ENCODE results near the gene RPLP1. TPM values are rescaled to one million over a fixed set of nuclear protein-coding genes. Genes with fewer than 3 reads are reported as not detected.
"Not testable (repeated sequence)": the region's sequence is repeated elsewhere in the genome, so short reads cannot be mapped to it uniquely, and the experiment has no call there.

Gene RPLP1
- total and polyA plus RNA-seq, 2 donors, result 65.9 to 1,936 TPM

DNA sequence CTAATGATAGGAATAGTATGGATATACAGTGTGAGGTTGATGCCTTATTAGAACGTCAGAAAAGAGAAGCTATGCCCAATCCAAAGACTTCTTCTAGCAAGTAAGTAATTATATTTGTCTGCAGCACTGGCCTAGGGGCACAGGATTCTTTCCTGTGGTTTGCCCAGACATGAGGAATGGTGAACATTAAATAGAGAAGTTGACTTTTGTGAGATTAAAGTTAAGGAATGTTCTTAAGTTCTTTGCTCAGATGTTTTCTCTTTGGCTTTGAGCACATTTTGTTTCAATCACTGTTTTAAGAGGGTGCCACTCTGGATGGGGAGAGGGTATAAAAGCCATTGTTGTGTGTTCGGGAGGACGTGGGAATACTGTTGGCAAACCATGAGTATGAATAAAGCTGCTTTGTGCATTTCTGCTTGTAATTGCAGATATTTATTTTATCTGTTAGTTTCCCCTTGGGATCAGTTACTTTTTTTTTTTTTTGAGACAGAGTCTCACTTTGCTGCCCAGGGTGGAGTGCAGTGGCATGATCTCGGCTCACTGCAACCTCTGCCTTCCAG is 30.2 kb upstream of the RPLP1 start:
- H3K4me3 ChIP-seq (ENCODE audit: low read depth, low read length), result no peak overlapping the region
- H3K27ac ChIP-seq (ENCODE audit: low read depth), result no peak overlapping the region
- H3K36me3 ChIP-seq (ENCODE audit: insufficient read depth), result no peaks in the 10 kb centered on the region
- DNase-seq (ENCODE audit: extremely low spot score), result no peak
- no peaks in the 10 kb centered on the region for H3K4me1 ChIP-seq (ENCODE audit: insufficient read depth)
- 84% methylated on average over 4 of the region's 4 CpGs for WGBS

DNA sequence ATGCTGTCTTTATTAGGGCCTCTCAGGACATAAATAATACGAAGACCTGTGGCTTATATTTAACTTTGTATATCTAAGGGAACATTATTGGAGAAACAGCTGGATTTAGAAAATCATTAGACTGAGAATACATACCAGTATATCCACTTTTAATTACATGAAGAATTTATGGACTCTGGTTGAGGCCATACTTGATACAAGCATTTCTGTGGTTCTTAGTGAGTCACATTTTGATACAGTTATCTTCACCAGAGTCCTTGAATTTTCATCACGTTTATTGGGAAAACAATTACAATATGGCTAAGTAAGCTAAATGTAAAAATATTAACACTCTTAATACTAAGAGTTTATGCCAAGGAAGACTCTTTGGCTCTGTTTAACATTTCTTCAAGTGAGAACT is 28.6 kb upstream of the RPLP1 start:
- H3K4me1 ChIP-seq (ENCODE audit: insufficient read depth), result no peaks in the 10 kb centered on the region
- no peak for DNase-seq (ENCODE audit: extremely low spot score)
- no peak overlapping the region for H3K27ac ChIP-seq (ENCODE audit: low read depth)
- WGBS, result 81% methylated on average over 2 of the region's 2 CpGs
- no peaks in the 10 kb centered on the region for H3K36me3 ChIP-seq (ENCODE audit: insufficient read depth)
- no peak overlapping the region for H3K4me3 ChIP-seq (ENCODE audit: low read depth, low read length)

DNA sequence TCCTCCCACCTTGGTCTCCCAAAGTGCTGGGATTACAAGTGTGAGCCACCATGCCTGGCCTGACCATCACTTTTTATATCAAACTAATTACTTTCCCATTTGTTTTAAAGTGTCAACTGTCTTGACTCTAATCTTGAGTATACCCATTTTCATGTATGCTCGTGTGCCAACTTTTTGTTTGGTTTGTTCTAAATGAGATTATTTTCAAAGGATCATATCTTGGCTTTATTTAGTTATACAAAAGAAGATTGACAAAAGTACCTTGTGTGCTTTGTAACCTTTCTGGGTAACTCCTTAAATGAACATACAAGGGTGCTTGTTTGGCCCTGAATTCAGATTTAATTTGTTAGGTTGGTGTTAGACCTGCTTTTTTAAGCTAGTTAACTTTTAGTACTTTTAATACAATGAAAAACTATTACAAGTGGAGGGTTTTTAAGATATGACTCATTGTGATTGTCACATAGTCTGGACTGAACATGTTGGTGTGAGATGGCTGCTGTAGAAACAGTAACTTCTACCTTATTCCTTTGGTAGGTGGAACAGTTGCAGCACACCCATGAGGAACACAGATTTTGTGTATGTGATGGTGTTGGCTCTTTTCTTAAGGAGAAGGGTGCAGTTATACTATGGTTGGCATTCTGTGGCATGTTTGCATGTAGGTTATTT is 27.7 kb upstream of the RPLP1 start:
- no peak overlapping the region for H3K4me3 ChIP-seq (ENCODE audit: low read depth, low read length)
- no peaks in the 10 kb centered on the region for H3K4me1 ChIP-seq (ENCODE audit: insufficient read depth)
- DNase-seq (ENCODE audit: extremely low spot score), result no peak
- H3K36me3 ChIP-seq (ENCODE audit: insufficient read depth), result no peaks in the 10 kb centered on the region
- no peak overlapping the region for H3K27ac ChIP-seq (ENCODE audit: low read depth)
- WGBS, result 95% methylated on average over 1 of the region's 1 CpG

DNA sequence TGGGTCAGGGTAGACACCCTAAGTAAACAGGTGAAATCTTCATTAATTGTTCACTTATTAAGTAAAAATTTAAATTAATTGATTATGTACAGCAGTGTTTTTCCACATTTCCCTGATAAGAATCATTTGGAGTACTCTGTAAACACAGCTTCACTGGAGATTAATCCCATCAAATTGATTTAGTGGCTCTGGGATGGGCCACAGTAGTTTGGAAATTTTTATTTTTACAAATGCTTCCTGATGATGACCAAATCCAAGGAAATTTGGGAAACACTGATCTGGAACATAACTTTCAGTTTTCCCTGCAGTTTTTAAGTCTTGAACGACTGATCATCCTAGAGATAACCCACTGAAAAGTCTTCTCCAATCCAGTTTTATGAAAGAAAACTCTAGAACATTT is 18.8 kb upstream of the RPLP1 start:
- Histone ChIP-seq H3K4me3 (ENCODE audit: low read depth, low read length) (no peak overlapping the region), H3K36me3 (ENCODE audit: insufficient read depth) (no peaks in the 10 kb centered on the region), H3K27ac (ENCODE audit: low read depth) (no peak overlapping the region), H3K4me1 (ENCODE audit: insufficient read depth) (no peaks in the 10 kb centered on the region)
- WGBS, result 74% methylated on average over 1 of the region's 1 CpG
- DNase-seq (ENCODE audit: extremely low spot score), result no peak

DNA sequence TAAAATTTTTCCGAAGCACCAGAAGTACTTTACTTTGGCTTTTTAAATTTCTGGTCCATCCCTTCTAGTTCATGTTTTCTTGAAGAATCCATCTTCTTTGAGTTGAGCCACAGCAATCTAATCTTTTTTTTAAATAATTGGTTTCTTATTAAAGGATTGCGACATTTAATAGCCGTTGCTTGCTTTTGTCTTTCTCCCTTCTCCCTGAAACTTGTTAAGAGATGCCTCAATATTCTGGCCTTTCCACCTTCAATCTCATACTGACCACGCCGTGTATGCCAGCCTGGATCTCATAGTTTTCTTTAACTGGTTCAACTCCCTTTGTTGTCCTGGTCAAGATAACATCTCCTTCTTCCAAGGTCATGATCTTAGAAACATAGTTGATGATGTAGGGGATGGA is 18.4 kb upstream of the RPLP1 start:
- H3K4me3 ChIP-seq (ENCODE audit: low read depth, low read length), result no peak overlapping the region
- H3K4me1 ChIP-seq (ENCODE audit: insufficient read depth), result no peaks in the 10 kb centered on the region
- 82% methylated on average over 5 of the region's 5 CpGs for WGBS
- no peaks in the 10 kb centered on the region for H3K36me3 ChIP-seq (ENCODE audit: insufficient read depth)
- H3K27ac ChIP-seq (ENCODE audit: low read depth), result no peak overlapping the region
- no peak for DNase-seq (ENCODE audit: extremely low spot score)

DNA sequence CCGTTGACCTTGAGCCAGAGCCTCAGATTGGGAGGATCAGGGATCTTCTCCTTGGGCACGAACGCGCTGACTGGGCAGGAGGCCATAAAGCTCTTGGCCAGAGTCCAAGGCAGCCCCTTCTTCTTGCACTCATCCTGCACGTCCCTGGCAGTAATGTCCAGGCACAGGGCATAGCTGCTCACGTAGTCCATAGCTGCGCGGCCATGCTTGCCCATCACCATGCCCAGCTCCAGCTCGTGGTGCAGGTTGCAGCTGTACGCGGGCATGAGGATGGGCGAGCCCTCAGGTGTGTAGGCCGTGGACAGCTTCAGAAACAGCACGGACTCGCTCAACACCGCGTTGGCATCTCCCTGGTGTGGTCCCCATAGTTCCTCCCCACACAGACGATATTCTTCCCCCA is 17.9 kb upstream of the RPLP1 start:
- DNase-seq (ENCODE audit: extremely low spot score), result no peak
- H3K27ac ChIP-seq (ENCODE audit: low read depth), result no peak overlapping the region
- H3K4me3 ChIP-seq (ENCODE audit: low read depth, low read length), result no peak overlapping the region
- WGBS, result 91% methylated on average over 18 of the region's 18 CpGs
- H3K4me1 ChIP-seq (ENCODE audit: insufficient read depth), result no peaks in the 10 kb centered on the region
- no peaks in the 10 kb centered on the region for H3K36me3 ChIP-seq (ENCODE audit: insufficient read depth)

DNA sequence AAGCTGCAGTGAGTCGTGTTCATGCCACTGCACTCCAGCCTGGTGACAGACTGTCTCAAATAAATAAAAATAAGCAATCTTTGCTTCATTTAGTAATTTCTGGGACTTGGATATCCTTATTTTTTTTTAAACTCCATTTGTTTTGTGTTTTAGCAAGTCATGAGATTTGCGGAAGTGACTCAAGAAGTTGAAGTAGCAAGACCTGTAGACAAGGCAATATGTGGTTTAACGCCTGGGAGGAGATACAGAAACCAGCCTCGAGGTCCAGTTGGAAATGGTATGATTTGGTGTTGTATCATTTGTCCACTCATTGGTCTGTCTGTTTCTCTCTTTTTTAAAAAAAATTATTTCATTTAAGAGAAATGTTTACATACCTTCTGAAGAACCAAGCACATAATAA is 16.6 kb upstream of the RPLP1 start:
- WGBS, result 94% methylated on average over 4 of the region's 4 CpGs
- Histone ChIP-seq H3K4me1 (ENCODE audit: insufficient read depth) (no peaks in the 10 kb centered on the region), H3K36me3 (ENCODE audit: insufficient read depth) (no peaks in the 10 kb centered on the region), H3K4me3 (ENCODE audit: low read depth, low read length) (no peak overlapping the region), H3K27ac (ENCODE audit: low read depth) (no peak overlapping the region)
- DNase-seq (ENCODE audit: extremely low spot score), result no peak

DNA sequence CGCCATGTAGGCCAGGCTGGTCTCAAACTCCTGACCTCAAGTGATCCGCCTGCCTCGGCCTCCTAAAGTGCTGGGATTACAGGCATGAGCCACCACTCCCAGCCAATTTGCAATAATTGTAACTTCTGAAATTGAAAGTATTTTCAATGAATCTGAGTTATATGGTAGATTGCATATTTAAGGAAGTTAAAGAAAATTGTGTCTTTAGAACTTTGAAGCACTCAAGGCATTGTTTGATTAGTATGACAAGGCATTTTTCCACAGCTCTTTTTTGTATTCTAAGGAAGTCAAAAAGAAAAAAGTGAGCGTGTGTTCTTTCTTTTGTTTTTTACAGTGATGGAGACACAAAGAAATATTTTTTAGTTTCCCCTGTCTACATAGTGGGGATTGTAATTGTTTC is 15.7 kb upstream of the RPLP1 start:
- WGBS, result 95% methylated on average over 4 of the region's 4 CpGs
- H3K36me3 ChIP-seq (ENCODE audit: insufficient read depth), result no peaks in the 10 kb centered on the region
- DNase-seq (ENCODE audit: extremely low spot score), result no peak
- no peak overlapping the region for H3K27ac ChIP-seq (ENCODE audit: low read depth)
- H3K4me1 ChIP-seq (ENCODE audit: insufficient read depth), result no peaks in the 10 kb centered on the region
- H3K4me3 ChIP-seq (ENCODE audit: low read depth, low read length), result no peak overlapping the region

DNA sequence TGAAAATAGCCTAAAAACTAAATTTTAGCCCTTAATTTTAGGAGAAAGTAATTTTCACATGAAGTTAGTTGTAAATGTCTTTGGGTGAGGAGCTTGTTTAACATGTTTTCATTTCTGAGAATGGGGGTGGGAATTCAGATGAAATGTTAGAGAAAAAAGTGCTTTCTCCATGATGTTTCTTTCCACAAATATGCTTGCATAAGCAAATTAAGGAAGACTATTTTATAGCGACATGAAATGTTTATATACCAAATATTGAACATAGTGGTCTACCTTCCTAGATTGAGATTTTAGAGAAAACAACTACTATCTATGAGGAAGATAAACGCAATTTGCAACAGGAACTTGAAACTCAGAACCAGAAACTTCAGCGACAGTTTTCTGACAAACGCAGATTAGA is 13.0 kb upstream of the RPLP1 start:
- H3K27ac ChIP-seq (ENCODE audit: low read depth), result no peak overlapping the region
- H3K4me1 ChIP-seq (ENCODE audit: insufficient read depth), result no peaks in the 10 kb centered on the region
- no peak overlapping the region for H3K4me3 ChIP-seq (ENCODE audit: low read depth, low read length)
- DNase-seq (ENCODE audit: extremely low spot score), result no peak
- 87% methylated on average over 4 of the region's 4 CpGs for WGBS
- H3K36me3 ChIP-seq (ENCODE audit: insufficient read depth), result no peaks in the 10 kb centered on the region

DNA sequence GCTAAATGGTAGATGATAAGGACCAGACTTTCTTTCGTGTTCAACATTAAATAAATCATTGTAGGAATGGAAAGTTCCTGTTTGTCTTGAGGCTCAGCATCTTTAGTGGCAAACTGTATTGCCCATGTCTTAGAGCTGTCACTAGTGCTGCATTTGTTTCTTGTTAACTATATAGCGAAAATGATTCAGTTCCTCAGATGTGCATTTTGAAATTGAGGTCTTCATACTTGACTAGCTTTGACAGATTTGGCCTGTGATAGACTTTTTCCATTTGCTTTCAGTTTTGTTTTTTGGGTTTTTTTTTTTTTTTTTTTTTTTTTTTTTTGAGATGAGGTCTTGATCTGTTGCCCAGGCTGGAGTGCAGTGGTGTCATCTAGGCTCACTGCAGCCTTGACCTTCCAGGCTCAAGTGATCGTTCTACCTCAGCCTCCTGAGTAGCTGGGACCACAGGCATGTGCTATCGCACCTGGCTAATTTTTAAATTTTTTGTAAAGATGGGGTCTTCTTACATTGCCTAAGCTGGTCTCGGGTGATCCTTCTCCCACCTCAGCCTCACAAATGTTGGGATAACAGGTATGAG is 9.5 kb upstream of the RPLP1 start:
- no peaks in the 10 kb centered on the region for H3K36me3 ChIP-seq (ENCODE audit: insufficient read depth)
- WGBS, result 86% methylated on average over 5 of the region's 5 CpGs
- DNase-seq (ENCODE audit: extremely low spot score), result no peak

DNA sequence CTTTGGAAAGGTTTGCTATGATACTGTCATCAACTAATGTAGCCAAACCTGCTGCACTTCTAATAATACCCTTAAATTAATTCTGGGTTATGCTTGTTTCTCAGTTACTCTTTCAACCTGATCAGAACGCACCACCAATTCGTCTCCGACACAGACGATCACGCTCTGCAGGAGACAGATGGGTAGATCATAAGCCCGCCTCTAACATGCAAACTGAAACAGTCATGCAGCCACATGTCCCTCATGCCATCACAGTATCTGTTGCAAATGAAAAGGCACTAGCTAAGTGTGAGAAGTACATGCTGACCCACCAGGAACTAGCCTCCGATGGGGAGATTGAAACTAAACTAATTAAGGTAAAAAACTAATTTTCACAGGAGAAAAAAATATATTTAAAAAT is 7.9 kb upstream of the RPLP1 start:
- 96% methylated on average over 7 of the region's 7 CpGs for WGBS
- no peaks in the 10 kb centered on the region for H3K36me3 ChIP-seq (ENCODE audit: insufficient read depth)
- DNase-seq (ENCODE audit: extremely low spot score), result no peak
- H3K4me3 ChIP-seq (ENCODE audit: low read depth, low read length), result no peak overlapping the region
- no peaks in the 10 kb centered on the region for H3K4me1 ChIP-seq (ENCODE audit: insufficient read depth)
- H3K27ac ChIP-seq (ENCODE audit: low read depth), result no peak overlapping the region

More for the DNA sequence above, 9.5 kb upstream of the RPLP1 start:
- no peak overlapping the region for H3K4me3 ChIP-seq (ENCODE audit: low read depth, low read length)
- H3K27ac ChIP-seq (ENCODE audit: low read depth), result no peak overlapping the region
- H3K4me1 ChIP-seq (ENCODE audit: insufficient read depth), result no peaks in the 10 kb centered on the region

DNA sequence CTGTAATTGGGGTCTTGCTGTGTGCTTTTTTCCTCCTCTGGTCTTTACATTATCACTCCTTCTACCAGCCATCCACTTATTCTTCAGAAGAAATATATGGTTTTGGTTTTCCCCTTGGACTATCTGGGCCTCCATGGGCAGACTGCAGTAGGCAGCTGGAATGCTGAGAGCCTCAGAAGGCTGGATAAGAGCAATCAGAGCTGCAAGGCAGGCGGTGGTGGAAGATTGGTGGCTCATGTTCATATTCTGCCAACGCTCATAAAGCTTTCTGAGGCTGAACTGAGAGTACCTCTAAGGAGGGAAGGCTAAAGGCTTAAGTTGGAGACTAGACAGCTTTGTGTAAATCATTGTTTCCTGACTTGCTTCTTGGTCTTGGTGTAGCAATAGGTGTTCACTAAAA is 5.7 kb upstream of the RPLP1 start:
- no peak overlapping the region for H3K4me3 ChIP-seq (ENCODE audit: low read depth, low read length)
- DNase-seq (ENCODE audit: extremely low spot score), result no peak
- H3K4me1 ChIP-seq (ENCODE audit: insufficient read depth), result no peaks in the 10 kb centered on the region
- no peak overlapping the region for H3K27ac ChIP-seq (ENCODE audit: low read depth)
- 81% methylated on average over 2 of the region's 2 CpGs for WGBS
- no peaks in the 10 kb centered on the region for H3K36me3 ChIP-seq (ENCODE audit: insufficient read depth)

DNA sequence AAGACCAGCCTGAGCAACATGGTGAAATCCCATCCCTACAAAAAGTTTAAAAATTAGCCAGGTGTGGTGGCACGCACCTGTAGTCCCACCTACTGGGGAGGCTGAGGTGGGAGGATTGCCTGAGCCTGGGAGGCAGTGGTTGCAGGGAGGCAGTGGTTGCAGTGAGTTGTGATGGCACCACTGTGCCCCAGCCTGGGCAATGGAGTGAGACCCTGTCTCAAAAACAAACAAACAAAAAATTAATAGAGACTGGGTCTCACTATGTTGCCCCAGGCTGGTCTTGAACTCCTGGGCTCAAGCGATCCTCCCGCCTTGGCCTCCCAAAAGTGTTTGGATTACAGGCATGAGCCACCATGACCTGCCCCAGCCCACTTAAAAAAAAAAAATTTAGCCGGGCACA is 2.4 kb upstream of the RPLP1 start:
- not testable (repeated sequence) for H3K4me3 ChIP-seq (ENCODE audit: low read depth, low read length); H3K36me3 ChIP-seq (ENCODE audit: insufficient read depth); H3K27ac ChIP-seq (ENCODE audit: low read depth); H3K4me1 ChIP-seq (ENCODE audit: insufficient read depth); DNase-seq (ENCODE audit: extremely low spot score)
- 96% methylated on average over 4 of the region's 4 CpGs for WGBS

DNA sequence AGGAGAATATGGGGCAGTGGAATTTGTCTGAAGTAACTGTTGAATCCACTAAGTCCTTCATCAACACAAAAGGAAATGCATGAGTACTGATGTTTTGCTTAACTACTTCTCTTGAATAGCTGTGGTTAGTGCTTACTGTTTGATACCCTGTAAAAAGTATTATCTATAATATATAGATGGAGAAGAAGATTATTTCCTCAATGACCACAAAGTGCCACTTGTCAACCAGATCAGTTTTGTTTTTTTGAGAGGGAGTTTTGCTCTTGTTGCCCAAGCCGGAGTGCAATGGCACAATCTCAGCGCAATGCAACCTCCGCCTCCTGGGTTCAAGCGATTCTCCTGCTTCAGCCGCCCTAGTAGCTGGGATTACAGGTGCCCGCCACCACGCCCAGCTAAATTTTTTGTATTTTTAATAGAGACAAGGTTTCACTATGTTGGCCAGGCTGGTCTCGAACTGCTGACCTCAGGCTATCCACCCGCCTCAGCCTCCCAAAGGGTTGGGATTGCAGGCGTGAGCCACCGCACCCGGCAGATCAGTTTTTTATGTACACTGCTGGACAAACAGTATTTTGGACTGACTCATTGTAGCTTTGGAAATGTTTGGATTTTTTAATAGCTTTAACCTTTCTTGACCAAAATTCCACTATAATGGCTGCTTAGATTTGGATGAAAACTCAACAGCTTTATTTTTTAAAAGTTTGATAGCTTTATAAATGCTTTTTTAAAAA is 1.5 kb upstream of the RPLP1 start:
- Histone ChIP-seq H3K36me3 (ENCODE audit: insufficient read depth) (peaks cover 3% of the 10 kb centered on the region), H3K4me1 (ENCODE audit: insufficient read depth) (peaks cover 2% of the 10 kb centered on the region), H3K4me3 (ENCODE audit: low read depth, low read length) (no peak overlapping the region), H3K27ac (ENCODE audit: low read depth) (no peak overlapping the region)
- no peak for DNase-seq (ENCODE audit: extremely low spot score)
- 78% methylated on average over 12 of the region's 12 CpGs for WGBS
